K562 (cell line): ENCODE measurements around the gene EMC8. TPM values are rescaled to one million over a fixed set of nuclear protein-coding genes. Genes with fewer than 3 reads are reported as not detected.
A peak's percentile ranks its signal among the peaks of the same experiment; 100 is the strongest.

Experiments
- ATAC-seq: fragments of 200-7000 bp; cut with Tn5 transposase; 3 replicates; pipeline ENCODE4 v1.9.1; 2020; ENCODE audit warnings: moderate library complexity
- BruUV-seq: library from RNA; stranded (reverse); fragments of 400-500 nt; replicated peaks from 2 replicates; lab custom pipeline; 2021; lab: Mats Ljungman, UMichigan
- CTCF ChIA-PET: fragments of 300-600 bp; formaldehyde crosslinking; extraction: SDS; loops from one replicate; lab custom pipeline; 2021; ENCODE audit warnings: low intra/inter-chr PET ratio; lab: Yijun Ruan, JAX
- POLR2A ChIA-PET: fragments of 300-600, 350-650 bp; sonication (Branson Sonifier 250); formaldehyde crosslinking; extraction: SDS; loops from one replicate; lab custom pipeline; 2021; ENCODE audit warnings: antibody characterized with exemption, inconsistent platforms; lab: Yijun Ruan, JAX
- DNase-seq, 4 experiments: peaks; one replicate each; pipeline versions ENCODE4 v3.0.0 to v3.0.0-alpha.2; 2011 to 2018; ENCODE audit warnings: low spot score in 3 of 4, mixed read lengths in 3 of 4; ENCODE audit errors: extremely low read depth in 1 of 4
- FAIRE-seq: peaks from 2 replicates; lab custom pipeline; 2011; peaks lifted over from hg19 to GRCh38; lab: Jason Lieb, UNC
- H2AFZ ChIP-seq: 2 replicates; pipeline ENCODE4 v1.6.0; 2011; ENCODE audit warnings: low read depth, low read length, control low read depth, inconsistent platforms
- H3K27ac ChIP-seq: fragments of 200-600 bp; 3 replicates; pipeline ENCODE4 v1.8.0; 2011; ENCODE audit warnings: low read depth, mild to moderate bottlenecking, control low read depth, inconsistent platforms, low read length, moderate library complexity, mixed read lengths; ENCODE audit errors: extremely low read depth
- H3K27me3 ChIP-seq, 2 experiments: fragments of 300-600 bp in 1 of 2; 2 replicates in 1 of 2; 3 replicates in 1 of 2; pipeline versions ENCODE4 v1.6.0 to v1.8.0; 2011; ENCODE audit warnings: inconsistent platforms in 2 of 2, low read length in 2 of 2, mild to moderate bottlenecking in 1 of 2, mixed read lengths in 1 of 2, moderate library complexity in 1 of 2; ENCODE audit not compliant: control insufficient read depth in 2 of 2, insufficient read depth in 2 of 2
- H3K36me3 ChIP-seq: fragments of 300-600 bp; 3 replicates; pipeline ENCODE4 v1.8.0; 2011; ENCODE audit warnings: mild to moderate bottlenecking, low read length, inconsistent platforms; ENCODE audit not compliant: control insufficient read depth, insufficient read depth
- H3K4me1 ChIP-seq, 2 experiments: fragments of 200-600 bp in 1 of 2; replicated peaks in 1 of 2; 2 replicates in 1 of 2; 3 replicates in 1 of 2; pipeline versions ENCODE4 v1.5.1 to v1.8.0; 2011; ENCODE audit warnings: inconsistent platforms in 2 of 2, low read length in 2 of 2, mild to moderate bottlenecking in 1 of 2, mixed read lengths in 1 of 2, moderate library complexity in 1 of 2; ENCODE audit not compliant: control insufficient read depth in 2 of 2, insufficient read depth in 2 of 2
- H3K4me2 ChIP-seq: 2 replicates; pipeline ENCODE4 v1.6.1; 2011; ENCODE audit warnings: low read length, control low read depth, inconsistent platforms, mixed read lengths; ENCODE audit not compliant: insufficient read depth
- H3K4me3 ChIP-seq: fragments of 200-600 bp; sonication (generic), shearing (Covaris generic); 2 replicates; pipeline ENCODE4 v1.5.1; 2016; ENCODE audit warnings: control low read depth, inconsistent platforms
- H3K79me2 ChIP-seq: fragments of 200-600 bp; 3 replicates; pipeline ENCODE4 v1.8.0; 2011; ENCODE audit warnings: low read length, inconsistent platforms; ENCODE audit not compliant: control insufficient read depth, insufficient read depth
- H3K9ac ChIP-seq, 2 experiments: 2 replicates each; pipeline versions ENCODE4 v1.6.0 to v1.6.1; 2011; ENCODE audit warnings: low read depth in 2 of 2, low read length in 2 of 2, control low read depth in 1 of 2, inconsistent platforms in 1 of 2, mild to moderate bottlenecking in 1 of 2, mixed read lengths in 1 of 2; ENCODE audit not compliant: insufficient read depth in 1 of 2
- H3K9me1 ChIP-seq: one replicate; pipeline ENCODE4 v1.6.0; 2011; ENCODE audit warnings: inconsistent platforms, mild to moderate bottlenecking, low read length, moderate library complexity; ENCODE audit not compliant: control insufficient read depth, insufficient read depth
- H3K9me3 ChIP-seq: replicated peaks from 2 replicates; pipeline ENCODE4 v1.5.1; 2011; ENCODE audit warnings: low read depth, low read length, inconsistent platforms; ENCODE audit not compliant: control insufficient read depth, insufficient read depth
- H4K20me1 ChIP-seq: replicated peaks from 2 replicates; pipeline ENCODE4 v1.6.1; 2011; ENCODE audit warnings: low read length, inconsistent platforms, mixed read lengths; ENCODE audit not compliant: control insufficient read depth, insufficient read depth
- CBFA2T2 ChIP-seq: fragments of 450-650 bp; conservative IDR thresholded peaks from 2 replicates; pipeline ENCODE4 v1.6.1; 2017; ENCODE audit warnings: mild to moderate bottlenecking
- CBFA2T3 ChIP-seq: fragments of 450-650 bp; IDR thresholded peaks from 2 replicates; pipeline ENCODE4 v1.6.1; 2017
- EHMT2 ChIP-seq: fragments of 450-650 bp; IDR thresholded peaks from 2 replicates; pipeline ENCODE4 v1.6.1; 2018; ENCODE audit warnings: antibody characterized with exemption
- KDM1A ChIP-seq, 2 experiments: fragments of 450-650 bp; IDR thresholded peaks; 2 replicates each; pipeline ENCODE4 v1.6.1; 2016; ENCODE audit warnings: mild to moderate bottlenecking in 2 of 2
- TAF1 ChIP-seq: IDR thresholded peaks from 2 replicates; pipeline ENCODE4 v1.6.1; 2011; ENCODE audit warnings: mild to moderate bottlenecking, low read length, moderate library complexity; ENCODE audit not compliant: insufficient read depth, control insufficient read depth, severe bottlenecking; ENCODE audit errors: extremely low read depth
- TAL1 ChIP-seq: fragments of 450-650 bp; IDR thresholded peaks from 2 replicates; pipeline ENCODE4 v1.6.1; 2016; ENCODE audit warnings: mild to moderate bottlenecking
- TCF3 ChIP-seq: sonication (generic); formaldehyde crosslinking; IDR thresholded peaks from 2 replicates; pipeline ENCODE4 v1.4.0; 2020; ENCODE audit warnings: mild to moderate bottlenecking, missing genetic modification reagents
- TRIM24 ChIP-seq, 2 experiments: fragments of 450-650 bp; IDR thresholded peaks; 2 replicates each; pipeline ENCODE4 v1.6.1; 2016
- ZNF766 ChIP-seq: fragments of 200-800 bp; sonication (Bioruptor generic); conservative IDR thresholded peaks from 2 replicates; pipeline ENCODE4 v1.6.1; 2016; ENCODE audit warnings: missing genetic modification characterization, missing compliant biosample characterization
- WGBS: fragments of 100-300 bp; shearing (Covaris generic); methylation state at CpG from one replicate; pipeline ENCODE4 v1.1.6; 2016; ENCODE audit warnings: low coverage, mixed read lengths; ENCODE audit not compliant: insufficient coverage; ENCODE audit errors: missing lambda C conversion rate; 5-methylcytosine and 5-hydroxymethylcytosine counted together
- in situ Hi-C: fragments of 300-500 bp; cut with MboI; formaldehyde crosslinking; loops from 4 replicates; pipeline ENCODE4 v1.15.0; 2018; ENCODE audit warnings: inconsistent platforms, mixed read lengths
- intact Hi-C: fragments of 100-400 bp; cut with micrococcal nuclease; formaldehyde crosslinking; loops from 2 replicates; pipeline ENCODE4 v1.14.2; 2022
- polyA plus RNA-seq, 8 experiments: library from polyadenylated mRNA; depleted of rRNA in 4 of 8; stranded (reverse) in 5 of 8; unstranded in 3 of 8; fragments of >200 nt; fragmentation: Nextera tagmentation in 2 of 8; fragmentation: Illumina TruSeq in 1 of 8; extraction: Ambion mirVana in 2 of 8; extraction: Trizol in 1 of 8; gene quantifications; 2 replicates each; pipeline versions ENCODE4 v1.2.1 to v1.2.3, GENCODE V29; 2011 to 2014; ENCODE audit warnings: inconsistent platforms in 1 of 8, missing spikeins in 1 of 8
- total RNA-seq, 7 experiments: library from RNA; depleted of rRNA in 6 of 7; stranded (reverse); fragments of >200 nt in 6 of 7; fragmentation: Illumina TruSeq in 2 of 7; extraction: Trizol in 2 of 7; gene quantifications; 2 replicates each; pipeline versions ENCODE4 v1.2.1 to v1.2.3, GENCODE V29; 2011 to 2021; ENCODE audit warnings: low replicate concordance in 1 of 7

The EMC8 gene
- total and polyA plus RNA-seq, 9 of the 15 experiments (the other 6 are each of a cell fraction or from before 2014, with no cell fraction given): 11.4 to 81.8 (median 48.6) TPM

DNA sequence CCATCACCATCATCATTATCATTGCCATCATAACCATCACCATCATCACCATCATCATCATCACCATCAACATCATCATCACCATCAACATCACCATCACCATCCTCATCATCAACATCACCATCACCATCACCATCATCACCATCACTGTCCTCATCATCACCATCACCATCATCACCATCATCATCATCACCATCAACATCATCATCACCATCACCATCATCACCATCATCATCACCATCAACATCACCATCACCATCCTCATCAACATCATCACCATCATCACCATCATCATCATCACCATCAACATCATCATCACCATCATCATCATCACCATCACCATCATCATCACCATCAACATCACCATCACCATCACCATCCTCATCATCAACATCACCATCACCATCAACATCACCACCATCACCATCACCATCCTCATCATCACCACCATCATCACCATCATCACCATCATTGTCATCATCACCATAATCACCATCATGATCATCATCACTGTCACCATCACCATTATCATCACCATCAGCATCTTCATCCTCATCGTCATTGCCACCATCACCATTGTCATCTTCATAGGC lies 24.1 kb upstream of the EMC8 start:
- in situ Hi-C loops: loop anchor here (5.0 to 10.0 kb wide), 2 partner anchors 164 to 691 kb away; partner anchors contain the start of gene FOXF1
- no peak overlapping the region for H2AFZ ChIP-seq
- no peak overlapping the region for H3K4me3 ChIP-seq
- intact Hi-C loops: loop anchor here (5.0 kb wide), 2 partner anchors 74 to 694 kb away; partner anchors contain the start of gene IRF8
- WGBS: 0% methylated on average over 1 of the region's 1 CpG
- H3K9me1 ChIP-seq: no peaks in the 10 kb centered on the region
- peaks cover 8% of the 10 kb centered on the region for H4K20me1 ChIP-seq
- no peaks in the 10 kb centered on the region for H3K79me2 ChIP-seq
- no TSS peak for BruUV-seq
- H3K9me3 ChIP-seq: no peaks in the 10 kb centered on the region
- H3K9ac ChIP-seq: no peak overlapping the region
- no peaks in the 10 kb centered on the region for H3K36me3 ChIP-seq
- peak; percentile 35 for FAIRE-seq
- CTCF ChIA-PET: interaction anchor here (3.1 kb wide), 1 partner anchor 164 kb away, joined by 41 read pairs; no protein-coding TSS in a partner anchor
- no peak overlapping the region for H3K27ac ChIP-seq
- H3K4me2 ChIP-seq: no peak overlapping the region
- ATAC-seq: no peak
- TF ChIP-seq TRIM24 (IDR thresholded peaks at IDR 0.05) (no peak), KDM1A (IDR thresholded peaks at IDR 0.05) (peak; percentile 25 to 55; a peak in 2 of 4 replicates), EHMT2 (peak; percentile 44; the same call in 1 of the 2 replicates)
- TF ChIP-seq, all 486 proteins: peak for 2
- Histone ChIP-seq H3K4me1 (peaks cover 0 to 7% of the 10 kb centered on the region in 2 experiments; a peak in 1 of 5 replicates), H3K27me3 (peaks cover 11 to 51% of the 10 kb centered on the region in 2 experiments; a peak in 4 of 5 replicates)
- POLR2A ChIA-PET: interaction anchor here (0.5 to 1.0 kb wide), 2 partner anchors 85 to 242 kb away, joined by 3 to 4 read pairs; no protein-coding TSS in a partner anchor
- no peak for DNase-seq

DNA sequence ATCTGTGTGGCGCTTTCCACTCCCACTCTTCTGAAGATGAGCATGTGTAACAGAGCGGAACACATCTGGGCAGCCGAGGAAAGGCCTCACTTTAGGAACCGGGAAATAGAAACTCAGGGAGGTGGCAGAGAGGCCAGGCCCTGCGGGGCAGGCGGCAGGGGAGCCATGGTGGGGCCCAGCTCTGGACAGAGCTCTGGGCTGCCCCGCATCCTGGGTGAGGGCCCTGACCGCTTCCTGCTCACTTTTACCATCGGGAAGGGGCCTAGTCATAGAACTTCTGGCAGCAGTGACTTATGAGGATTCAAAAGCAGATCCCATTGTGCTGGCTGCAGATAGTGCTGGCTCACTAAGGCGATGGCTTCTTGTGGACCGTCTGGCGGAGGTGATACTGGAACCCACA lies 22.8 kb upstream of the EMC8 start:
- no peak for FAIRE-seq

More for the DNA sequence above, 22.8 kb upstream of the EMC8 start:
- H3K9me3 ChIP-seq: no peaks in the 10 kb centered on the region
- intact Hi-C loops (loop anchor here (5.0 kb wide), 2 partner anchors 75 to 695 kb away; partner anchors contain the start of gene IRF8), in situ Hi-C loops (loop anchor here (5.0 to 10.0 kb wide), 2 partner anchors 165 to 693 kb away; partner anchors contain the start of gene FOXF1)
- no peak overlapping the region for H3K4me2 ChIP-seq
- ChIA-PET POLR2A (interaction anchor here (0.6 to 1.5 kb wide), 4 partner anchors 11 to 178 kb away, joined by 3 to 5 read pairs (median 3); no protein-coding TSS in a partner anchor), CTCF (interaction anchor here (0.6 to 3.1 kb wide), 6 partner anchors 166 to 698 kb away, joined by 3 to 41 read pairs (median 8); no protein-coding TSS in a partner anchor)
- peaks cover 8% of the 10 kb centered on the region for H4K20me1 ChIP-seq
- no TSS peak for BruUV-seq
- peak in 1 of 4 experiments; percentile 15 for DNase-seq
- no peak overlapping the region for H3K27ac ChIP-seq
- H2AFZ ChIP-seq: no peak overlapping the region
- 16% methylated on average over 12 of the region's 12 CpGs for WGBS
- no peak for ATAC-seq
- no peaks in the 10 kb centered on the region for H3K9me1 ChIP-seq
- no peaks in the 10 kb centered on the region for H3K36me3 ChIP-seq
- peaks cover 0 to 7% of the 10 kb centered on the region in 2 experiments; a peak in 1 of 5 replicates for H3K4me1 ChIP-seq
- H3K79me2 ChIP-seq: no peaks in the 10 kb centered on the region
- peaks cover 11 to 42% of the 10 kb centered on the region in 2 experiments; a peak in 4 of 5 replicates for H3K27me3 ChIP-seq
- no peak overlapping the region for H3K9ac ChIP-seq
- TF ChIP-seq TAF1: no peak
- no peak for TF ChIP-seq ZNF766 (CRISPR knock-in tag)
- 0 out of 2 replicates have a peak, but pooled peaks have one; percentile 14 for TF ChIP-seq TCF3 (CRISPR knock-in tag)
- TF ChIP-seq CBFA2T2: 0 out of 2 replicates have a peak, but pooled peaks have one; percentile 14
- peak; percentile 28; the same call in 1 of the 2 replicates for TF ChIP-seq CBFA2T3
- peak; percentile 25; the same call in 1 of the 2 replicates for TF ChIP-seq TAL1
- H3K4me3 ChIP-seq: no peak overlapping the region
